ENCODE measurements around the gene USP4.
"Not testable (repeated sequence)": the region's sequence is repeated elsewhere in the genome, so short reads cannot be mapped to it uniquely, and the experiment has no call there.

USP4 gene

DNA sequence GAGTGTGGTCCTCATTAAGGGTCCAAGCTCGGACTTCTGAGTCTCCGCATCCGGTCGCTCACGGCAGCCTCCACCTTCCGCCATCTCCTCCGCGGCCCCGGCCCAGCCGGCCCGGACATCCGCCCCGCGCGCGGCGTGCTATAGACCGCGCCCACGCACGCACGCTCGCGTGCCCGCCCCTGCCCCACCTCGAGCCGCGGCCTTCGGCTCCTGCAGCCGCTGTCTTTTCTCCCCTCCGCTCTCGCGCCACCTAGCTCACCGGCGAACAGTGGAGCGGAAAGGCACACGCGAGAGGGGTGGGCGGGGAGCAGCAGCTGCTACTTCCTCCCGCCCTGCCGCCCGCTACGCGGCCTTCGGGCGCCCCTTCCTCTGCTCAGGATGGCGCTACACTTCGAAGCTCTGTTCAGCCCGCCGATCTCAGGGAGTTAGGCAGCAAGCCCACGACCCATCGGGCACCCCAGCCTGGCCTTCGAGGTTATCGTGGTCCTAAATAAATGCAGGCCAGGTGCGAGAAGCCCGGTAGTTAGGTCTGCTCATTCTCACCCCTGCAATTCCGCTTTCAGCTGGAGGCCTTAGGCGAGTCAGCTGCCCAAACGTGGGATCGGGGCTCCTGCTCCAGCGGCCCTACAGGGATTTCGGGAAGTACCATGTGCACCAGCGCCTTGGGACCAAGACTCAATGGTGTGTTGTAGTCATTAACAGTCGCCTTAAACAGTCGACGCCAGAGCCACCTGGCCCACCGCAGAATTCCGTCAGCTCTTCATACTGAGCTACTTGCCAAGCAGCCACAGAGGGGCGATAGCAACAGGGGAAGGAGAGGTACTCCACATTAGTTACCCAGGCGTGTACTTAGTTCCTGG lies at the start of gene USP4:
Gene USP4 (minus strand): TSS at position 113 of the 860 bp plus-strand sequence. CDS start 29 bp downstream, at position 84.
- DNase-seq (ENCODE audit: low read depth): peak; percentile 86

- no peak for DNase-seq (ENCODE audit: low read depth)
Measured at GRCh38 chr3:49389297-49389696, 49.4 kb upstream of the USP4 start.

GRCh38 chr3:49388289-49388820 lies 48.5 kb upstream of the USP4 start:
- no peak for DNase-seq (ENCODE audit: low read depth)

DNA sequence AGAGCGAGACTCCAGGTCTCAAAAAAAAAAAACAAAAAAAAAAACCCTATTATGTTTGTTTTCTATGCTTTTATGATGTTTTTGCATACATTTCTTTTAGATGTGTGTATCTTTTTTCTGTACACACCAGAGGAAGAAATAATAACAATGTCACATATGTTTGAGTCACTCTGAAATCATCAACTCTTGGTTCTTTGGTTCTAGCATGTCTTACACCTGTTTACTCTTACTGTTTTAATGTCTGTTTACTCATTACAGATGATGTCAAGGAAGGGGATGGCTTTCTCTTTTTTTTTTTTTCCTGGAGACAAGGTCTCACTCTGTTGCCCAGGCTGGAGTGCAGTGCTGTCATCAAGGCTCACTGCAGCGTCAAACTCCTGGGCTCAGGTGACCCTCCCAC lies 47.9 kb upstream of the USP4 start:
- no peak for DNase-seq (ENCODE audit: low read depth)

- DNase-seq (ENCODE audit: low read depth): no peak
Measured at GRCh38 chr3:49386056-49386756, 46.4 kb upstream of the USP4 start.

DNA sequence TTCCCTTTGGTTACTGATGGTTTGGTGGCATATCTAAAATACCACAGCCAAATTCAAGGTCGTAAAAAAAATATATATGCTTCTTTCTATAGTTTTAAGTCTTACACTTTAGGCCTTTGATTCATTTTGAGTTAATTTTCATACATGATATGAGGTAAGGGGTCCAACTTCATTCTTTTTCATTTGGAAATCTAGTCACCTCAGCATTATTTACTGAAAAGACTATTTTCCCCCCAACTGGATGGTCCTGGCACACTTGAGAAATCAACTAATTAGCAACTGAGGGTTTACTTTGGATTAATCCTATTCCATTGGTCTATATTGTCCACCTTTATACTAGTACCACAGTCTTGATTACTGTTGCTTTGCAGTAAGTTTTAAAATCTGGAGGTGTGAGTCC lies 45.8 kb upstream of the USP4 start:
- DNase-seq (ENCODE audit: low read depth): no peak

- no peak for DNase-seq (ENCODE audit: low read depth)
Measured at GRCh38 chr3:49383387-49383786, 43.5 kb upstream of the USP4 start.

GRCh38 chr3:49378249-49378895 lies 38.5 kb upstream of the USP4 start:
- no peak for DNase-seq (ENCODE audit: low read depth)

- no peak for DNase-seq (ENCODE audit: low read depth)
Measured at GRCh38 chr3:49377483-49377882, 37.6 kb upstream of the USP4 start.

DNA sequence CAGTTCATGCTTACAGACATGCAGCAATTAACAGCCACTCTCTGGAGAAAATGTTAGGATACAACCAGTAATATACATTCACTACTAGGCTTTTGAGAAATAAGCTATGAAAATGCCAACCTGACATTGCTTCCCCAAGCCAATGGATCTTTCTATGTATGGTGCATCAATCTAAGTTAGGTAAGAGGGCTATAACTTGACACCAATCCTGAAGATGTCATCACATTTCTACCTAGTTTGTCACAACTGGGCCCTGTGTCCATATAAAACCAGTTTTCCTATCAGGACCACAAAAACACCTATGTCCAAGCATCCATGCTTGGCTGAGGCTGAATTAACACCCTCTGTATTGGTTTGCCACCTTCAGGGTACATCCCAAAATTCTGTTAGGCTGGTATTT lies 32.1 kb upstream of the USP4 start:
- DNase-seq (ENCODE audit: low read depth): no peak

GRCh38 chr3:49370585-49371290 lies 30.9 kb upstream of the USP4 start:
- DNase-seq (ENCODE audit: low read depth): no peak

- DNase-seq (ENCODE audit: low read depth): no peak
Measured at GRCh38 chr3:49362561-49362960, 22.7 kb upstream of the USP4 start.

GRCh38 chr3:49359623-49360022 lies 19.8 kb upstream of the USP4 start:
- DNase-seq (ENCODE audit: low read depth): no peak

DNA sequence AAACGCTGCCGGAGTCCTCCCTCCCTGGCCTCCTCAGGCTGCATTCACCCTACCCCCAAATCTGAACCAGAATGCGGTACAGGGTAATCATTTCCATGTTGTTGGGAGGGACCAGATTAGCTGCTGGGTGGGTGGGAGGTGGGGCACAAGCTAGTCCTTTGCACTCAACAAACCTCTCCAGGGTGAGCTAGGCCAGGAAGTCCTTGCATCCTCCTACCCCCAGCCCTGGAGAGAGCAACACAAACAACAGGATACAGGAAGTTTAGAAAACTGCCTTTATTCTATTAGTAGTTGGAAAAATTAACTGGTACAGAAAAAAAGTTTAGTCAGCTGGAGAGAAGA lies 19.0 kb upstream of the USP4 start:
- DNase-seq (ENCODE audit: low read depth): no peak

GRCh38 chr3:49358217-49358883 lies 18.5 kb upstream of the USP4 start, which contains the start of gene GPX1:
Gene GPX1, minus strand, starts transcription at chr3:49358353. Its CDS starts 75 bp downstream, at chr3:49358278.
- DNase-seq (ENCODE audit: low read depth): peak; percentile 64

DNA sequence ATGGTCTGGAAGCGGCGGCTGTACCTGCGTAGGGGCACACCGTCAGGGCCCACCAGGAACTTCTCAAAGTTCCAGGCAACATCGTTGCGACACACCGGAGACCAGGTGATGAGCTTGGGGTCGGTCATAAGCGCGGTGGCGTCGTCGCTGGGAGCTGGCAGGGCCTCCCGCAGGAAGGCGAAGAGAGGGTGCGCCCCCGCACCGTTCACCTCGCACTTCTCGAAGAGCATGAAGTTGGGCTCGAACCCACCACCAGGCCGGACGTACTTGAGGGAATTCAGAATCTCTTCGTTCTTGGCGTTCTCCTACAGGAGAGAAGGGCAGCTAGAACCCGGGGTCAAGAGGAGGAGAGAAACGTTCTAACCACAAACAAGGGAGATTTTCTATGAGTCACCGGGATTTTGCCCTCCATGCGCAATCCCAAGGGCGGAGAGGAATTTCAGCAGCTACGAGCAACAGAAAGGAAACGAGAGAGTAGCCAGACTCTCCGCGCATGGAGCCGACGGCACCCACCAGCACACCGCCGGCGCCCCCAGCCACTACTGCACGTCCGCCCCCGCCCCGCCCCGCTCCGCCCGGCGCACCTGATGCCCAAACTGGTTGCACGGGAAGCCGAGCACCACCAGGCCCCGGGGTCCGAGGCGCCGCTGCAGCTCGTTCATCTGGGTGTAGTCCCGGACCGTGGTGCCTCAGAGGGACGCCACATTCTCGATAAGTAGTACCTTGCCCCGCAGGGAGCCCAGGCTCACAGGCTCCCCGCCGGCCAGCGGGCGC lies 17.8 kb upstream of the USP4 start:
- not testable (repeated sequence) for DNase-seq (ENCODE audit: low read depth)

DNA sequence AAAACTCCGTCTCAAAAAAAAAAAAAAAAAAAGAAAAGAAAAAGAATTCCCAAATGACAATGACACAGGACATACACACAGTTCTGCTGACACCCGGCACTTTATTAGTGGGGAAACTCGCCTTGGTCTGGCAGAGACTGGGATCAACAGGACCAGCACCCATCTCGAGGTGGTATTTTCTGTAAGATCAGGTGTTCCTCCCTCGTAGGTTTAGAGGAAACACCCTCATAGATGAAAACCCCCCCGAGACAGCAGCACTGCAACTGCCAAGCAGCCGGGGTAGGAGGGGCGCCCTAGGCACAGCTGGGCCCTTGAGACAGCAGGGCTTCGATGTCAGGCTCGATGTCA lies 17.2 kb upstream of the USP4 start:
- not testable (repeated sequence) for DNase-seq (ENCODE audit: low read depth)

GRCh38 chr3:49352890-49353421 lies 13.1 kb upstream of the USP4 start:
- no peak for DNase-seq (ENCODE audit: low read depth)

DNA sequence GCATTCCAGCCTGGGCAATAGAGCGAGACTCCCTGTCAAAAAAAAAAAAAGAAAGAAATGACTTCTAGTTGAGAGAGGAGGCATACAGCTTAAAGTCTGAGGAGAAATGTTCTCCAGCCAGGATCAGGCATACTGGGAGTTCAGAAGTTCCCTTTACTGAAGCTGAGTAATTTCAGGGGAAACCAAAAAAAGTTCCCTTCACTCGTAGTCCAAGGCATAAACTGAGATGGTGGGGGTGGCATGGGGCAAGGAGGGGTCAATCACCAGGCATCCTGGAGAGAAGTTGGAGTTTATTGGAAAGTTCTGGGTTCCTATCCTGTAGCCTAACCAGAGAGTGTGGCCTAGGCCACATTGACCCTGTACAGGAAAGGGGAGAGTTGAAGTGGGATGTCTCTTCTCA lies 12.4 kb upstream of the USP4 start:
- no peak for DNase-seq (ENCODE audit: low read depth)

GRCh38 chr3:49351521-49352011 lies 11.7 kb upstream of the USP4 start:
- DNase-seq (ENCODE audit: low read depth): no peak

Data from stimulated activated CD8-positive, alpha-beta memory T cell treated with anti-CD3 and anti-CD28 coated beads, Interleukin-12 subunit alpha, Interleukin-12 subunit beta, amount 100 ng/mL, for 1 hour (primary cell).